K562 (cell line): Measurements from ENCODE around the gene ZBED2. TPM values are rescaled to one million over a fixed set of nuclear protein-coding genes. Genes with fewer than 3 reads are reported as not detected.

Source experiments
- ATAC-seq: fragments of 200-7000 bp; cut with Tn5 transposase; 3 replicates; pipeline ENCODE4 v1.9.1; 2020; ENCODE audit warnings: moderate library complexity
- BruUV-seq: library from RNA; stranded (reverse); fragments of 400-500 nt; replicated peaks from 2 replicates; lab custom pipeline; 2021; lab: Mats Ljungman, UMichigan
- CTCF ChIA-PET: fragments of 300-600 bp; formaldehyde crosslinking; extraction: SDS; loops from one replicate; lab custom pipeline; 2021; ENCODE audit warnings: low intra/inter-chr PET ratio; lab: Yijun Ruan, JAX
- POLR2A ChIA-PET: fragments of 300-600, 350-650 bp; sonication (Branson Sonifier 250); formaldehyde crosslinking; extraction: SDS; loops from one replicate; lab custom pipeline; 2021; ENCODE audit warnings: antibody characterized with exemption, inconsistent platforms; lab: Yijun Ruan, JAX
- DNase-seq, 4 experiments: peaks; one replicate each; pipeline versions ENCODE4 v3.0.0 to v3.0.0-alpha.2; 2011 to 2018; ENCODE audit warnings: low spot score in 3 of 4, mixed read lengths in 3 of 4; ENCODE audit errors: extremely low read depth in 1 of 4
- FAIRE-seq: peaks from 2 replicates; lab custom pipeline; 2011; peaks lifted over from hg19 to GRCh38; lab: Jason Lieb, UNC
- H2AFZ ChIP-seq: 2 replicates; pipeline ENCODE4 v1.6.0; 2011; ENCODE audit warnings: low read depth, low read length, control low read depth, inconsistent platforms
- H3K27ac ChIP-seq: fragments of 200-600 bp; 3 replicates; pipeline ENCODE4 v1.8.0; 2011; ENCODE audit warnings: low read depth, mild to moderate bottlenecking, control low read depth, inconsistent platforms, low read length, moderate library complexity, mixed read lengths; ENCODE audit errors: extremely low read depth
- H3K27me3 ChIP-seq, 2 experiments: fragments of 300-600 bp in 1 of 2; 2 replicates in 1 of 2; 3 replicates in 1 of 2; pipeline versions ENCODE4 v1.6.0 to v1.8.0; 2011; ENCODE audit warnings: inconsistent platforms in 2 of 2, low read length in 2 of 2, mild to moderate bottlenecking in 1 of 2, mixed read lengths in 1 of 2, moderate library complexity in 1 of 2; ENCODE audit not compliant: control insufficient read depth in 2 of 2, insufficient read depth in 2 of 2
- H3K36me3 ChIP-seq: fragments of 300-600 bp; 3 replicates; pipeline ENCODE4 v1.8.0; 2011; ENCODE audit warnings: mild to moderate bottlenecking, low read length, inconsistent platforms; ENCODE audit not compliant: control insufficient read depth, insufficient read depth
- H3K4me1 ChIP-seq, 2 experiments: fragments of 200-600 bp in 1 of 2; replicated peaks in 1 of 2; 2 replicates in 1 of 2; 3 replicates in 1 of 2; pipeline versions ENCODE4 v1.5.1 to v1.8.0; 2011; ENCODE audit warnings: inconsistent platforms in 2 of 2, low read length in 2 of 2, mild to moderate bottlenecking in 1 of 2, mixed read lengths in 1 of 2, moderate library complexity in 1 of 2; ENCODE audit not compliant: control insufficient read depth in 2 of 2, insufficient read depth in 2 of 2
- H3K4me2 ChIP-seq: 2 replicates; pipeline ENCODE4 v1.6.1; 2011; ENCODE audit warnings: low read length, control low read depth, inconsistent platforms, mixed read lengths; ENCODE audit not compliant: insufficient read depth
- H3K4me3 ChIP-seq: fragments of 200-600 bp; sonication (generic), shearing (Covaris generic); 2 replicates; pipeline ENCODE4 v1.5.1; 2016; ENCODE audit warnings: control low read depth, inconsistent platforms
- H3K79me2 ChIP-seq: fragments of 200-600 bp; 3 replicates; pipeline ENCODE4 v1.8.0; 2011; ENCODE audit warnings: low read length, inconsistent platforms; ENCODE audit not compliant: control insufficient read depth, insufficient read depth
- H3K9ac ChIP-seq, 2 experiments: 2 replicates each; pipeline versions ENCODE4 v1.6.0 to v1.6.1; 2011; ENCODE audit warnings: low read depth in 2 of 2, low read length in 2 of 2, control low read depth in 1 of 2, inconsistent platforms in 1 of 2, mild to moderate bottlenecking in 1 of 2, mixed read lengths in 1 of 2; ENCODE audit not compliant: insufficient read depth in 1 of 2
- H3K9me1 ChIP-seq: one replicate; pipeline ENCODE4 v1.6.0; 2011; ENCODE audit warnings: inconsistent platforms, mild to moderate bottlenecking, low read length, moderate library complexity; ENCODE audit not compliant: control insufficient read depth, insufficient read depth
- H3K9me3 ChIP-seq: replicated peaks from 2 replicates; pipeline ENCODE4 v1.5.1; 2011; ENCODE audit warnings: low read depth, low read length, inconsistent platforms; ENCODE audit not compliant: control insufficient read depth, insufficient read depth
- H4K20me1 ChIP-seq: replicated peaks from 2 replicates; pipeline ENCODE4 v1.6.1; 2011; ENCODE audit warnings: low read length, inconsistent platforms, mixed read lengths; ENCODE audit not compliant: control insufficient read depth, insufficient read depth
- BMI1 ChIP-seq: fragments of 150-350 bp; IDR thresholded peaks from 2 replicates; pipeline ENCODE4 v1.6.1; 2014; ENCODE audit warnings: low read length
- CBFA2T3 ChIP-seq: fragments of 450-650 bp; IDR thresholded peaks from 2 replicates; pipeline ENCODE4 v1.6.1; 2017
- CBX3 ChIP-seq, 2 experiments: IDR thresholded peaks; 1 replicate in 1 of 2; 2 replicates in 1 of 2; pipeline ENCODE4 v1.6.1; 2012; ENCODE audit warnings: inconsistent platforms in 2 of 2, low read length in 2 of 2, borderline replicate concordance in 1 of 2, control low read depth in 1 of 2
- KAT2B ChIP-seq: IDR thresholded peaks from one replicate; pipeline ENCODE4 v1.6.1; 2012; ENCODE audit warnings: low read depth, mild to moderate bottlenecking, control low read depth, inconsistent platforms, low read length, moderate library complexity
- MAFG ChIP-seq: fragments of 450-650 bp; conservative IDR thresholded peaks from 2 replicates; pipeline ENCODE4 v1.6.1; 2016; ENCODE audit warnings: missing genetic modification characterization, missing compliant biosample characterization
- SIN3B ChIP-seq: fragments of 450-650 bp; IDR thresholded peaks from 2 replicates; pipeline ENCODE4 v1.6.1; 2017; ENCODE audit warnings: low read depth, mild to moderate bottlenecking, moderate library complexity
- SMAD4 ChIP-seq: fragments of 250-450 bp; sonication (Bioruptor Pico); conservative IDR thresholded peaks from 2 replicates; pipeline ENCODE4 v1.8.0; 2021; ENCODE audit warnings: inconsistent platforms, mild to moderate bottlenecking, moderate library complexity
- SMARCA5 ChIP-seq: fragments of 450-650 bp; IDR thresholded peaks from 2 replicates; pipeline ENCODE4 v1.6.1; 2016
- TAF7 ChIP-seq: fragments of 450-650 bp; IDR thresholded peaks from 2 replicates; pipeline ENCODE4 v1.6.1; 2016; ENCODE audit warnings: missing genetic modification characterization, missing compliant biosample characterization
- U2AF1 ChIP-seq: fragments of 200-400 bp; formaldehyde crosslinking; optimal IDR thresholded peaks from 2 replicates; pipeline ENCODE3; 2017; ENCODE audit warnings: mild to moderate bottlenecking, low read depth, low read length, moderate library complexity
- ZNF184 ChIP-seq: sonication (generic); formaldehyde crosslinking; IDR thresholded peaks from 2 replicates; pipeline ENCODE4 v1.5.0; 2020; ENCODE audit warnings: missing genetic modification reagents
- ZNF282 ChIP-seq: sonication (generic); formaldehyde crosslinking; IDR thresholded peaks from 2 replicates; pipeline ENCODE4 v1.8.1; 2023; ENCODE audit warnings: missing genetic modification reagents
- WGBS: fragments of 100-300 bp; shearing (Covaris generic); methylation state at CpG from one replicate; pipeline ENCODE4 v1.1.6; 2016; ENCODE audit warnings: low coverage, mixed read lengths; ENCODE audit not compliant: insufficient coverage; ENCODE audit errors: missing lambda C conversion rate; 5-methylcytosine and 5-hydroxymethylcytosine counted together
- in situ Hi-C: fragments of 300-500 bp; cut with MboI; formaldehyde crosslinking; loops from 4 replicates; pipeline ENCODE4 v1.15.0; 2018; ENCODE audit warnings: inconsistent platforms, mixed read lengths
- intact Hi-C: fragments of 100-400 bp; cut with micrococcal nuclease; formaldehyde crosslinking; loops from 2 replicates; pipeline ENCODE4 v1.14.2; 2022
- polyA plus RNA-seq, 8 experiments: library from polyadenylated mRNA; depleted of rRNA in 4 of 8; stranded (reverse) in 5 of 8; unstranded in 3 of 8; fragments of >200 nt; fragmentation: Nextera tagmentation in 2 of 8; fragmentation: Illumina TruSeq in 1 of 8; extraction: Ambion mirVana in 2 of 8; extraction: Trizol in 1 of 8; gene quantifications; 2 replicates each; pipeline versions ENCODE4 v1.2.1 to v1.2.3, GENCODE V29; 2011 to 2014; ENCODE audit warnings: inconsistent platforms in 1 of 8, missing spikeins in 1 of 8
- total RNA-seq, 7 experiments: library from RNA; depleted of rRNA in 6 of 7; stranded (reverse); fragments of >200 nt in 6 of 7; fragmentation: Illumina TruSeq in 2 of 7; extraction: Trizol in 2 of 7; gene quantifications; 2 replicates each; pipeline versions ENCODE4 v1.2.1 to v1.2.3, GENCODE V29; 2011 to 2021; ENCODE audit warnings: low replicate concordance in 1 of 7

Gene ZBED2
- total and polyA plus RNA-seq, 9 of the 15 experiments (the other 6 are each of a cell fraction or from before 2014, with no cell fraction given): 0.11 TPM; not detected in 8

GRCh38 chr3:111568355-111568754 lies 26.8 kb downstream of the ZBED2 start:
- ChIA-PET CTCF (no interaction called here), POLR2A (no interaction called here)
- Histone ChIP-seq H2AFZ (no peak overlapping the region), H3K9me1 (no peaks in the 10 kb centered on the region), H3K4me3 (no peak overlapping the region), H3K9me3 (no peaks in the 10 kb centered on the region), H3K4me1 (no peaks in the 10 kb centered on the region), H4K20me1 (no peaks in the 10 kb centered on the region), H3K27me3 (no peaks in the 10 kb centered on the region), H3K9ac (no peak overlapping the region), H3K4me2 (no peak overlapping the region), H3K27ac (no peak overlapping the region), H3K36me3 (no peaks in the 10 kb centered on the region), H3K79me2 (no peaks in the 10 kb centered on the region)
- ATAC-seq: no peak
- WGBS: 5% methylated on average over 2 of the region's 2 CpGs
- TF ChIP-seq ZNF282 (CRISPR knock-in tag) (no peak), CBFA2T3 (no peak), BMI1 (no peak), CBX3 (IDR thresholded peaks at IDR 0.05; ENCODE audit: borderline replicate concordance in 1 of 2, low read length in 2 of 2) (no peak), KAT2B (no peak), SMAD4 (CRISPR knock-in tag) (no peak), SMARCA5 (no peak), TAF7 (tag) (no peak), MAFG (no peak), U2AF1 (no peak), SIN3B (no peak), ZNF184 (no peak)
- BruUV-seq: no TSS peak
- in situ Hi-C loops: no loop called here
- no peak for FAIRE-seq
- intact Hi-C loops: no loop called here
- no peak for DNase-seq
